ENCODE measurements around the gene CRABP2.
A peak's percentile ranks its signal among the peaks of the same experiment; 100 is the strongest.

The CRABP2 gene

GRCh38 chr1:156654700-156655099 is 50.7 kb downstream of the CRABP2 start:
- DNase-seq (ENCODE audit: low spot score) = no peak

DNA sequence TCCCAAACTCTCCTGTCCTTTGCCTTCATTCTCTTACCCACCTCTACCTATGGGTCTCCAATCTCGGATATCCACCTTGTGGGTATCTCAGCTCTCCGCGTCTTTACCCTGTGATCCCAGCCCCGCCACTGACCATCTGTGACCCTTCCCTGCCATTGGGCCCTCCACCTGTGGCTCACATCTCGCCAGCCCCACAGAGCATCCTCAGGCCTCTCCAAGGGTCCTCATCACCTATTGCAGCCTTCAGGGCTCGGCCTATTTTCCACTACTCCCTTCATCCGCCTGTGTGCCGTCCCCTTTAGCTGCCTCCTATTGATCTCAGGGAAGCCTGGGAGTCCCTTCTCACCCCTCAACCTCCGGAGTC is 52.4 kb downstream of the CRABP2 start:
- no peak for DNase-seq (ENCODE audit: low spot score)

DNA sequence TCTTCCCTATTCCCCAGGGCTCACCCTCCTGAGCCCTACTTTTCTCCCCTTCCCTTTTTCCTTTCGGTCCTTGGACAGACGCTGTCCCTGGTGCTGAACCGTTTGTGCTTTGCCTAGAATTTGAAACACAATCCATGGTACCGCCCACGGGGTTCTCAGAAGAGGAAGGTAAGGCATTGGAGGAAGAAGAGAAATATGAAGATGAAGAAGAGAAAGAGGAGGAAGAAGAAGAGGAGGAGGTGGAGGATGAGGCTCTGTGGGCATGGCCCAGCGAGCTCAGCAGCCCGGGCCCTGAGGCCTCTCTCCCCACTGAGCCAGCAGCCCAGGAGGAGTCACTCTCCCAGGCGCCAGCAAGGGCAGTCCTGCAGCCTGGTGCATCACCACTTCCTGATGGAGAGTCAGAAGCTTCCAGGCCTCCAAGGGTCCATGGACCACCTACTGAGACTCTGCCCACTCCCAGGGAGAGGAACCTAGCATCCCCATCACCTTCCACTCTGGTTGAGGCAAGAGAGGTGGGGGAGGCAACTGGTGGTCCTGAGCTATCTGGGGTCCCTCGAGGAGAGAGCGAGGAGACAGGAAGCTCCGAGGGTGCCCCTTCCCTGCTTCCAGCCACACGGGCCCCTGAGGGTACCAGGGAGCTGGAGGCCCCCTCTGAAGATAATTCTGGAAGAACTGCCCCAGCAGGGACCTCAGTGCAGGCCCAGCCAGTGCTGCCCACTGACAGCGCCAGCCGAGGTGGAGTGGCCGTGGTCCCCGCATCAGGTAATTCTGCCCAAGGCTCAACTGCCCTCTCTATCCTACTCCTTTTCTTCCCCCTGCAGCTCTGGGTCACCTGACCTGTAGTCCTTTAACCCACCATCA is 53.0 kb downstream of the CRABP2 start:
- DNase-seq (ENCODE audit: low spot score) = peak; percentile 53
